ENCODE measurements around the gene SLC25A30.

GRCh38 chr13:45432737-45433380 lies 14.7 kb upstream of the SLC25A30 start:
- TF ChIP-seq, protein P1, sequence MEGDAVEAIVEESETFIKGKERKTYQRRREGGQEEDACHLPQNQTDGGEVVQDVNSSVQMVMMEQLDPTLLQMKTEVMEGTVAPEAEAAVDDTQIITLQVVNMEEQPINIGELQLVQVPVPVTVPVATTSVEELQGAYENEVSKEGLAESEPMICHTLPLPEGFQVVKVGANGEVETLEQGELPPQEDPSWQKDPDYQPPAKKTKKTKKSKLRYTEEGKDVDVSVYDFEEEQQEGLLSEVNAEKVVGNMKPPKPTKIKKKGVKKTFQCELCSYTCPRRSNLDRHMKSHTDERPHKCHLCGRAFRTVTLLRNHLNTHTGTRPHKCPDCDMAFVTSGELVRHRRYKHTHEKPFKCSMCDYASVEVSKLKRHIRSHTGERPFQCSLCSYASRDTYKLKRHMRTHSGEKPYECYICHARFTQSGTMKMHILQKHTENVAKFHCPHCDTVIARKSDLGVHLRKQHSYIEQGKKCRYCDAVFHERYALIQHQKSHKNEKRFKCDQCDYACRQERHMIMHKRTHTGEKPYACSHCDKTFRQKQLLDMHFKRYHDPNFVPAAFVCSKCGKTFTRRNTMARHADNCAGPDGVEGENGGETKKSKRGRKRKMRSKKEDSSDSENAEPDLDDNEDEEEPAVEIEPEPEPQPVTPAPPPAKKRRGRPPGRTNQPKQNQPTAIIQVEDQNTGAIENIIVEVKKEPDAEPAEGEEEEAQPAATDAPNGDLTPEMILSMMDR (IDR thresholded peaks at IDR 0.05; ENCODE audit: low read depth, low read length), result no peak
- TF ChIP-seq POLR2A (IDR thresholded peaks at IDR 0.05; ENCODE audit: extremely low read depth, insufficient read length), result no peak
- TF ChIP-seq MAX (IDR thresholded peaks at IDR 0.05; ENCODE audit: low read depth, low read length), result no peak
- no peak for TF ChIP-seq MYC (IDR thresholded peaks at IDR 0.05; ENCODE audit: low read depth, low read length)

All from NB4 (cell line).